ENCODE measurements around the gene RAC2. TPM values are rescaled to one million over a fixed set of nuclear protein-coding genes. Genes with fewer than 3 reads are reported as not detected.

RAC2 gene
- 0.19 to 0.22 TPM in 2 of 5 replicates, not detected in the others for total RNA-seq (2022; extraction: Qiagen RNA extraction; ENCODE audit: low read depth)

GRCh38 chr22:37244114-37244921 lies at the start of gene RAC2:
RAC2 (minus strand) TSS chr22:37244269; CDS start chr22:37244148, 121 bp downstream.

GRCh38 chr22:37282385-37282677 lies 38.3 kb upstream of the RAC2 start, which contains the start of gene CYTH4:
CYTH4 (plus strand) TSS chr22:37282508; CDS start chr22:37282570, 62 bp downstream.

GRCh38 chr22:37212174-37212906 lies 31.7 kb downstream of the RAC2 start, which contains the start of gene SSTR3:
SSTR3 (minus strand) TSS chr22:37212477; CDS start chr22:37207803, 4,674 bp downstream.

GRCh38 chr22:37187891-37188761 lies 55.9 kb downstream of the RAC2 start, which contains the start of gene C1QTNF6:
C1QTNF6 (minus strand) TSS chr22:37188247; CDS start chr22:37188213, 34 bp downstream.

Other genes with a start within 250 kb of the RAC2 start
- gene TST, start 224.8 kb downstream of the RAC2 start, total RNA-seq (2022; extraction: Qiagen RNA extraction; ENCODE audit: low read depth): 34.3 to 66.5 TPM (median 58.4 TPM) in 5 replicates
- 36.6 to 83.3 TPM (median 73.9 TPM) in 5 replicates for gene MPST, start 224.5 kb downstream of the RAC2 start, total RNA-seq (2022; extraction: Qiagen RNA extraction; ENCODE audit: low read depth)
- 13.3 to 29.1 TPM (median 26.7 TPM) in 5 replicates for gene KCTD17, start 192.5 kb downstream of the RAC2 start, total RNA-seq (2022; extraction: Qiagen RNA extraction; ENCODE audit: low read depth)
- gene TMPRSS6, start 134.6 kb downstream of the RAC2 start, total RNA-seq (2022; extraction: Qiagen RNA extraction; ENCODE audit: low read depth): not detected in 5 replicates
- 0.11 to 0.25 TPM (median 0.14 TPM) in 5 replicates for gene IL2RB, start 94.4 kb downstream of the RAC2 start, total RNA-seq (2022; extraction: Qiagen RNA extraction; ENCODE audit: low read depth)
- gene C1QTNF6, start 56.0 kb downstream of the RAC2 start, total RNA-seq (2022; extraction: Qiagen RNA extraction; ENCODE audit: low read depth): 6.8 to 14.8 TPM (median 12.6 TPM) in 5 replicates
- not detected in 5 replicates for gene SSTR3, start 31.8 kb downstream of the RAC2 start, total RNA-seq (2022; extraction: Qiagen RNA extraction; ENCODE audit: low read depth)
- gene CYTH4, start 38.2 kb upstream of the RAC2 start, total RNA-seq (2022; extraction: Qiagen RNA extraction; ENCODE audit: low read depth): 0.34 to 2.1 TPM (median 0.76 TPM) in 5 replicates
- gene ELFN2, start 183.2 kb upstream of the RAC2 start, total RNA-seq (2022; extraction: Qiagen RNA extraction; ENCODE audit: low read depth): 3.5 to 9.6 TPM (median 8.7 TPM) in 5 replicates
- gene MFNG, start 242.1 kb upstream of the RAC2 start, total RNA-seq (2022; extraction: Qiagen RNA extraction; ENCODE audit: low read depth): 0.94 to 3.3 TPM (median 2.2 TPM) in 5 replicates

Measured in A549 treated with ZK216348 at 1 μM for 4 hours (cell line).